ENCODE results near the gene P4HA2. TPM values are rescaled to one million over a fixed set of nuclear protein-coding genes. Genes with fewer than 3 reads are reported as not detected.

The P4HA2 gene
- polyA plus RNA-seq, 1 of the 3 experiments (the other 2 are of a cell fraction): 67.2 TPM

GRCh38 chr5:132215329-132215728, 12.3 kb downstream of the P4HA2 start:
- Histone ChIP-seq H3K4me2 (peak overlapping the region; percentile 40; the same call in 1 of the 2 replicates), H3K9me3 (no peaks in the 10 kb centered on the region), H3K4me3 (ENCODE audit: low read depth in 2 of 2, low read length in 1 of 2) (no peak overlapping the region), H3K79me2 (ENCODE audit: insufficient read depth) (peaks cover 5% of the 10 kb centered on the region; the same call in 1 of the 2 replicates), H2AFZ (ENCODE audit: low read depth) (no peak overlapping the region; the same call in 1 of the 2 replicates), H3F3A (replicated peaks; ENCODE audit: insufficient read depth) (no peaks in the 10 kb centered on the region), H3K4me1 (ENCODE audit: control insufficient read depth in 1 of 2, insufficient read depth in 2 of 2, low read depth in 1 of 2, low read length in 1 of 2) (peaks cover 7 to 11% of the 10 kb centered on the region in 2 experiments; a peak in 3 of 4 replicates), H3K9ac (peak overlapping the region; percentile 25; the same call in 1 of the 2 replicates), H3K27me3 (ENCODE audit: insufficient read depth) (no peaks in the 10 kb centered on the region), H3K9me2 (no peaks in the 10 kb centered on the region), H3K27ac (ENCODE audit: low read depth in 2 of 2, low read length in 1 of 2) (peak overlapping the region; percentile 76 to 77), H4K20me1 (ENCODE audit: insufficient read depth) (no peaks in the 10 kb centered on the region), H3K36me3 (replicated peaks in 1 of 2; ENCODE audit: control insufficient read depth in 1 of 2, insufficient read depth in 2 of 2, low read length in 1 of 2) (peaks cover 15 to 17% of the 10 kb centered on the region in 2 experiments)
- CTCF ChIA-PET: interaction anchor here (0.8 to 1.9 kb wide), 7 partner anchors 11 to 151 kb away, joined by 3 to 7 read pairs (median 5); partner anchors contain the start of gene P4HA2
- no CpG with 5 or more reads among the region's 5 CpGs for WGBS (ENCODE audit: low lambda C conversion rate)
- POLR2A ChIA-PET: interaction anchor here (1.1 to 1.2 kb wide), 3 partner anchors 10 to 78 kb away, joined by 3 to 6 read pairs (median 4); partner anchors contain the start of gene P4HA2
- TF ChIP-seq RCOR1 (IDR thresholded peaks at IDR 0.05; ENCODE audit: low read length) (peak; percentile 33; the same call in 1 of the 2 replicates), NRF1 (IDR thresholded peaks at IDR 0.05; ENCODE audit: low read depth, low read length) (no peak), NFIC (IDR thresholded peaks at IDR 0.05; ENCODE audit: borderline replicate concordance) (peak; percentile 86), EP300 (IDR thresholded peaks at IDR 0.05; ENCODE audit: borderline replicate concordance in 1 of 2, low read depth in 1 of 2, low read length in 1 of 2) (peak in 1 of 2 experiments; percentile 52; a peak in 1 of 4 replicates), MAX (IDR thresholded peaks at IDR 0.05; ENCODE audit: low read depth) (peak; percentile 93), MXI1 (IDR thresholded peaks at IDR 0.05; ENCODE audit: low read depth, low read length) (peak; percentile 61), TCF12 (IDR thresholded peaks at IDR 0.05) (peak; percentile 81), YY1 (IDR thresholded peaks at IDR 0.05; ENCODE audit: low read depth) (0 out of 2 replicates have a peak, but pooled peaks have one; percentile 15), ZBTB33 (IDR thresholded peaks at IDR 0.05; ENCODE audit: borderline replicate concordance, low read depth) (no peak), CHD2 (IDR thresholded peaks at IDR 0.05; ENCODE audit: low read length, partially characterized antibody) (peak; percentile 71), FOXM1 (IDR thresholded peaks at IDR 0.05; ENCODE audit: low read depth) (no peak), SMC3 (IDR thresholded peaks at IDR 0.05; ENCODE audit: low read depth, low read length) (peak; percentile 8; the same call in 1 of the 2 replicates), USF1 (IDR thresholded peaks at IDR 0.05; ENCODE audit: borderline replicate concordance, low read depth) (peak; percentile 47; the same call in 1 of the 2 replicates), PBX3 (IDR thresholded peaks at IDR 0.05) (peak; percentile 61), IRF3 (IDR thresholded peaks at IDR 0.05; ENCODE audit: low read depth, low read length) (no peak), USF2 (IDR thresholded peaks at IDR 0.05; ENCODE audit: borderline replicate concordance, low read depth, low read length) (peak; percentile 28; the same call in 1 of the 2 replicates)
- peak; percentile 81 for DNase-seq

Data from SK-N-SH (cell line).